ENCODE data around the gene TMCO4.

GRCh38 chr1:19706136-19706535 is 93.6 kb downstream of the TMCO4 start:
- TF ChIP-seq, protein P1, sequence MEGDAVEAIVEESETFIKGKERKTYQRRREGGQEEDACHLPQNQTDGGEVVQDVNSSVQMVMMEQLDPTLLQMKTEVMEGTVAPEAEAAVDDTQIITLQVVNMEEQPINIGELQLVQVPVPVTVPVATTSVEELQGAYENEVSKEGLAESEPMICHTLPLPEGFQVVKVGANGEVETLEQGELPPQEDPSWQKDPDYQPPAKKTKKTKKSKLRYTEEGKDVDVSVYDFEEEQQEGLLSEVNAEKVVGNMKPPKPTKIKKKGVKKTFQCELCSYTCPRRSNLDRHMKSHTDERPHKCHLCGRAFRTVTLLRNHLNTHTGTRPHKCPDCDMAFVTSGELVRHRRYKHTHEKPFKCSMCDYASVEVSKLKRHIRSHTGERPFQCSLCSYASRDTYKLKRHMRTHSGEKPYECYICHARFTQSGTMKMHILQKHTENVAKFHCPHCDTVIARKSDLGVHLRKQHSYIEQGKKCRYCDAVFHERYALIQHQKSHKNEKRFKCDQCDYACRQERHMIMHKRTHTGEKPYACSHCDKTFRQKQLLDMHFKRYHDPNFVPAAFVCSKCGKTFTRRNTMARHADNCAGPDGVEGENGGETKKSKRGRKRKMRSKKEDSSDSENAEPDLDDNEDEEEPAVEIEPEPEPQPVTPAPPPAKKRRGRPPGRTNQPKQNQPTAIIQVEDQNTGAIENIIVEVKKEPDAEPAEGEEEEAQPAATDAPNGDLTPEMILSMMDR (conservative IDR thresholded peaks at IDR 0.05; ENCODE audit: low read depth, low read length), result no peak
- TF ChIP-seq MXI1 (IDR thresholded peaks at IDR 0.05; ENCODE audit: borderline replicate concordance, low read depth, low read length), result no peak
- no peak for TF ChIP-seq RCOR1 (IDR thresholded peaks at IDR 0.05; ENCODE audit: insufficient replicate concordance, low read length)
- TF ChIP-seq POLR2A (IDR thresholded peaks at IDR 0.05; ENCODE audit: low read depth, low read length), result no peak
- no peak for TF ChIP-seq CEBPB (IDR thresholded peaks at IDR 0.05; ENCODE audit: low read depth, low read length)
- no peak for TF ChIP-seq RFX5 (IDR thresholded peaks at IDR 0.05; ENCODE audit: low read depth, low read length)
- no peak for TF ChIP-seq CHD1 (IDR thresholded peaks at IDR 0.05; ENCODE audit: low read depth, low read length)
